NK-92 (cell line): ENCODE data around the gene PSMB5.

ENCODE experiments used
- DNase-seq: peaks from one replicate; lab custom pipeline; 2025; ENCODE audit not compliant: unreplicated experiment; lab: John Stamatoyannopoulos, UW

Gene PSMB5

GRCh38 chr14:23060536-23061260 is 26.0 kb upstream of the PSMB5 start:
- no peak for DNase-seq

GRCh38 chr14:23058654-23059504 is 24.2 kb upstream of the PSMB5 start:
- DNase-seq, result no peak

- no peak for DNase-seq
Measured at GRCh38 chr14:23057757-23058653, 23.3 kb upstream of the PSMB5 start.

GRCh38 chr14:23056956-23057756 is 22.5 kb upstream of the PSMB5 start, which contains the start of gene CDH24:
TSS of gene CDH24 (minus strand) at chr14:23057520. CDS start at chr14:23055733, 1,787 bp downstream.
- no peak for DNase-seq

- DNase-seq, result no peak
Measured at GRCh38 chr14:23056145-23056955, 21.6 kb upstream of the PSMB5 start.

- no peak for DNase-seq
Measured at GRCh38 chr14:23055621-23056144, 21.0 kb upstream of the PSMB5 start.

- no peak for DNase-seq
Measured at GRCh38 chr14:23055147-23055550, 20.4 kb upstream of the PSMB5 start.

GRCh38 chr14:23054000-23054811 is 19.5 kb upstream of the PSMB5 start:
- DNase-seq, result no peak

GRCh38 chr14:23053426-23053825 is 18.7 kb upstream of the PSMB5 start:
- no peak for DNase-seq

- no peak for DNase-seq
Measured at GRCh38 chr14:23052671-23053070, 18.0 kb upstream of the PSMB5 start.

GRCh38 chr14:23052182-23052623 is 17.5 kb upstream of the PSMB5 start:
- DNase-seq, result no peak

- DNase-seq, result no peak
Measured at GRCh38 chr14:23051141-23052057, 16.7 kb upstream of the PSMB5 start.

- DNase-seq, result no peak
Measured at GRCh38 chr14:23049011-23049410, 14.3 kb upstream of the PSMB5 start.

GRCh38 chr14:23047751-23048693 is 13.3 kb upstream of the PSMB5 start:
- DNase-seq, result no peak

GRCh38 chr14:23047034-23047634 is 12.4 kb upstream of the PSMB5 start:
- no peak for DNase-seq
